Measurements from ENCODE around the gene TBC1D8.
"Not testable (repeated sequence)": the region's sequence is repeated elsewhere in the genome, so short reads cannot be mapped to it uniquely, and the experiment has no call there.

The TBC1D8 gene

DNA sequence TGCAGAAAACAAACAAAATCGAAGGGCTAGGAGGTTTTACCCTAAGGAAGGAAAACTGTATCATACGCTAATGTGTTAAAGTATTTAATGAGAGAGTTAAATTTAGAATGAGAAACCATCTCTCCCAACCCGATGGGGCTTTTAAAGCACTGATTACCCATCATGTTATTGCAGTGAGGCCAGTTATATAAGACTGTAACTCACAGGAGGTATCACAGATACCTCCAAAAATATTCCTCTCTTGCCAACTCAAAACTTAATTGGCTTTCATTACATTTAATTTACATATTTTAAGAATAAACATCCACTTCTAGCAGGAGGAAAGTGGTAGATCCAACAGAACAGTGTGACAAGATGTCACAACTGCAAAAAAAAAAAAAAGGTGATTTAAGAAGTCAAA, 92.8 kb downstream of the TBC1D8 start:
- FAIRE-seq, result no peak

DNA sequence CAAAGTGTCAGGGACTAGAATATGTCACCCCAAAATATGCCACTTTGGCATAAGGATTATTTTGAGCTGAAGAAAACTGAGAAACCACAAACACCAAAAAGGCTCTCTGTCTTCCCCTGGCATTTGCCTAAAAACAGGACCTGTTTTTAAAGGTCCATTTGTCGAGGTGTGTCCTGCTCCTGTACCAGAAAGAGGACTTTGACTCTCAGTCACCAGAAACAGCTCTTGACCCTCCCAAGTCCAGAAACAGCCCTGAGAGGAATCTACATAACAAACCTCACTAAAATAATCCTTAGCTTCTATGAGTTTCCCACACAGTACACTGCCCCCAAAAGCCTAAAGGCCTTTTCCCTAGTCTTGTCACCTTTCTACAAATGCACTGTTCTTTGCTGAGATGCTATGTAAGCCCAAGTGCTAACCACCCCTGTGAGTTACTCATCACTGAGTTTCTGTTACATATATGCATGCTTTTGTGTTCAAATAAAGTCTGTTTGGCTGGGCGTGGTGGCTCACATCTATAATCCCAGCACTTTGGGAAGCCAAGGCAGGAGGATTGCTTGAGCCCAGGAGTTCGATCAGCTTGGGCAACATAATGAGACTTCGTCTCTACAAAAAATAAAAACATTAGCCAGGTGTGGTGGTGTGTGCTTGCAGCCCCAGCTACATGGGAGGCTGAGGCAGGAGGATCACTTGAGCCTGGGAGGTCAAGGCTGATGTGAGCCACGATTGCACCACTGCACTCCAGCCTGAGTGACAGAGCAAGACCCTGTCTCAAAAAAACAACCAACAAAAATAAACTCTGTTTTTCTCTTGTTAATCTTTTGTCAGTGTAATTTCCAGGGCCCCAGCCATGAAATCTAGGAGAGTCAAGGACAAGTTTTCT, 93.9 kb downstream of the TBC1D8 start:
- no peak for FAIRE-seq

DNA sequence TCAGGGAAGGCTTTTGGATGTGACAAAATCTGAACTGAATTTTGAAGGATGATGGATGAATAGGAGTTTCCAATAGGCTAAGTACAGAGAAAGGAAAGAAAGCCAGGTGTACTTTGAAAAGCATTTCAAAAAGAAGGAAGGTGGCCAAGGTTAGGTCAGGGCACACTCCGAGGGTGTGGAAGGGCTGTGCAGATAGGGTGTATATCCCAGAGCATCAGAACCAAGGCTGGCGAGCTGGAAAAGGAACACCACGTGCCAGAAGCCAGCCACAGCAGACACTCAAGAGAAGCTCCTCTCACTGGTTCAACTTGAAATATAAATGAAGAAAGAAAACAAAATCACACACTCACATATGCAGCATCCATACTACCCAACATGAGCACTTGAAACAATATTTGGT, 98.1 kb downstream of the TBC1D8 start:
- FAIRE-seq, result no peak

DNA sequence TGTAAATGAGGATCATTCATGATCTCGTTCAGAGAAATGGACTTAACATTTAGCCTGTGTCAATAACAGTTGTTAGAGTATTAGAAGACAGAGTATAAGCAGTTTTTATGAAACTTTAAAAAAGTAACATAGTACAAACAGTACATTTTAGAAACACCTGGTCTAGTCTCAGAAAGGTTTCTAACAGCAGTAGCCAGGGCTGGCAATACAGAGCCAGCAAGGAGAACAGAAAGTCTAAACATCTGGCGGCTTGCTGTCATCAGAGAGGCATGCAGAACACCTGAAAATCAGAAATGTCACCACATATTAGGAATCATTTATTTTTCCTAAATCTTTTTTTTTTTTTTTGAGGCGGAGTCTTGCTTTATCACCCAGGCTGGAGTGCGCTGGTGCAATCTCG, 99.0 kb downstream of the TBC1D8 start:
- FAIRE-seq, result no peak

DNA sequence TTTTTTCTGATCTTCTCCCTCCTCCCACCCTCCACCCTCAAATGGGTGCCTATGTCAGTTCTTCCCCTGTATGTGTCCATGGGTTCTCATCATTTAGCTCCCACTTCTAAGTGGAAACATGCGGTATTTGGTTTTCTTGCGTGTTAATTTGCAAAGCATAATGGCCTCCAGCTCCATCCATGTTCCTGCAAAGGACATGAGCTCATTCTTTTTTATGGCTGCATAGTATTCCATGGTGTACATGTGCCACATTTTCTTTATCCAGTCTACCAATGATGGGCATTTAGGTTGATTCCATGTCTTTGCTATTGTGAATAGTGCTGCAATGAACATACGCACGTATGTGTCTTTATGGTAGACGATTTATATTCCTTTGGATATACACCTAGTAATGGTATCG, 100.3 kb downstream of the TBC1D8 start:
- FAIRE-seq, result not testable (repeated sequence)

DNA sequence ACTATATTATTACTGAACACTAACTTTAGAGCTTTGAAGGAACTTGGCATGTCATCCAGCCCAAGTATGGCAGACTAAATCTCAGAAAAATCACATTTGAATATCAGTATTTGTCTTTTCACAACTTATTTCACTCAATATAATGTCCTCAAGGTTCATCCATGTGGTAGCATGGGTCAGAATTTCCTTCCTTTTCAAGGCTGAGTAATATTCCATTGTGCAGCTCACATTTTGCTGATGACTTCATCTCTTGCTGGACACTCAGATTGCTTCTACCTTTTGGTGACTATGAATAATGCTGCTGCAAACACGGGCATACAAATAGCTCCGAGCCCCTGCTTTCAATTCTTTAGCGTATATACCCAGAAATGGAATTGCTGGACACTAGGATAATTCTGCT, 102.4 kb downstream of the TBC1D8 start:
- FAIRE-seq, result no peak

DNA sequence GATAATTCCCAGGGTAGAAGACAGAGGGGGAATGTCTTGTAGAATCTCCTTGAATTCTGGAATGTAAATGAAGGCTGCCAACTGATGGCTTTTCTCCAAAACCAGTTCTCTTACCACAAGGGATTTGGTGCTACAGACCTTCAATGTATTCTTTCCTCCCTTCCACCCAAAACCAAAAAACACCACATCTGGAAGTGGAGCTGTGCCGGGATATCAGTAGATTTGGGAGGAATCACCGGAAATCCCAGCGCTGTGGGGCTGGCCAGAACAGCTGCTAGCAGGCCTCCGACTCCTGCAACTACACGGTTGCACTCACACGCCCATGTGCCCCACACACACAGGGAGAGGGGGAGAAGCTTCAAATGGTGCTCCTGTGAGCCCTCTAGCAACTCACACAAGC, 103.4 kb downstream of the TBC1D8 start:
- FAIRE-seq, result no peak

DNA sequence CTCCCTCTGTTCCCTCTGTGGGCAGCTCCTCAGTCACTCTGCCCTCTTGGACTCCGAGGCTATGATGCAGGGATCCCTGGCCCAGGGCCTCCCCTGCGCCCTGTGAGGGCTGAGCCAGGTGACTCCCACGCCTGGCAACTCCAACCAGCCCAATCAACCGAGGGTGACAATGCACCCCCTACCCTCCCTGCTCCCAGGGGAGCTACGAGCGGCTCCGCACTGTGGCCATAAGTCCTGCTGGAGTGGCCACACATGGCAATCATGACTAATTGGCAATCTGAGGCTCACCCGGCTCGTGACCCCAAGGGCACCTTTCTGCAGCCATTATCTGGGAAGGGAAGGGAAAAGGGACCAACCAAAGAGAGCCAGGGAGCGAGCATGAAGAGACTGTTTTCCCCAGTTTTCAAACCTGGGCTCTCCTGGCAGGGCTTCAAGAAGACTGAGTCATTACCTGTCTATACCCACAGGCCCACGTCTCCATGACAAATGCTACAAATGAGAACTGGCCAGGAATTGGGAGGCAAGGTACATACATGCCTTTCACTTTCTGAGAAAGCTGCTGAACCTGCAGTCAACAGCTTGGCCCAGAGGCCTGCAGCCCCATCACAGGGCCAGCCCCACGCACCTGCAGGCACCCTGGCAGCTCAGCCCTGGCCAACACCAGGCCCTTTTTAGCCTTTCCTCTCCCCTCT, 104.0 kb downstream of the TBC1D8 start:
- FAIRE-seq, result no peak

DNA sequence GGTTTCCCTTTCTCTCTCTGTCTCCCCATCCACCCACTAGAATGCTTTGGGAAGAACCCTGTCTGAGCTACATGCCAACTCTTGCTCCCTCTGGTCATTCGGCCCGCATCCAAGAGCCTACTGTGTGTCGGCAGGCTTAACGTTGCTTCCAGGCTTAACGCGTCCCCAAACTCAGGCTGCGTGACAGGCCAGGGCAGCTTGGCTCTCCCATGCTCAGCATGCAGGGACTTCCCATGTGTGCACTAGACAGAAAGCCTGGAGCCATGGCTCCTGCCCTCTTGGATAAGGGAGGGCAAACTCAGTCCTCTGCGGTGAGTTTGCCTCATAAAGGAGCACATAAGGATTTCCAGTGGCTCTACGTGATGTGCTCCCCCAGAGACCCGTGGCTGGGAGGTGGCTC, 105.9 kb downstream of the TBC1D8 start:
- no peak for FAIRE-seq

DNA sequence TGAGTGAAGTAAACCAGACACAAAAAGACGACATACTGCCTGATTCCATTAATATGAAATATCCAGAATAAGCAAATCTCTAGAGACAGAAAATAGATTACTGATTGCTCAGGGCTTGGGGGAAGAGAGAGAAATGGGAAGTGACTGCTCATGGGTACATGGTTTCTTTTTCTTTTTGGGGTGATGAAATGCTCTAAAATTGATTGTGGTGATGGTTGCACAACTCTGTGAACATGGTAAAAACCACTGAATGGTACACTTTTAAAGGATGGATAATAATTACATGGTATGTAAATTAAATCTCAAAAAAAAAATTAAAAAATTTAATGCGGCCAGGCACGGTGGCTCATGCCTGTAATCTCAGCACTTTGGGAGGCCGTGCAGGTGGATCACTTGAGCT, 109.8 kb downstream of the TBC1D8 start:
- no peak for FAIRE-seq

DNA sequence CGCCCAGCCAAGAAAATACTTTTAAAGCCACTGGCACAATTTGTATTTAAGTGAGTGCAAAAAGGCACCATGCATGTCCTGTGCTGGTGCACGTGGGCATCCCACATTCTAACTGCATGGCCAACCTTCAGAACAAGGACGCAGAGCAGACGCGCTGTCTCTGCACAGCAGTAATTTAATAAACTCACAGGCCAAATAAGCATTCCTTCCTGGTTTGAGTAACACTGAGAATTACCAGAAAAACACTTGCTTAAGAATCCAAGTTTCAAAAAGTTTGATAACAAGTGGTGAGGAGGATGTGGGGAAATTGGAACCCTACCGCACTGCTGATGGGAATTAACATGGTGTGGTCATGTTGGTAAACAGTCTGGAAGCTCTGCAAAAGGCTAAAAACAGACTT, 110.4 kb downstream of the TBC1D8 start:
- no peak for FAIRE-seq

DNA sequence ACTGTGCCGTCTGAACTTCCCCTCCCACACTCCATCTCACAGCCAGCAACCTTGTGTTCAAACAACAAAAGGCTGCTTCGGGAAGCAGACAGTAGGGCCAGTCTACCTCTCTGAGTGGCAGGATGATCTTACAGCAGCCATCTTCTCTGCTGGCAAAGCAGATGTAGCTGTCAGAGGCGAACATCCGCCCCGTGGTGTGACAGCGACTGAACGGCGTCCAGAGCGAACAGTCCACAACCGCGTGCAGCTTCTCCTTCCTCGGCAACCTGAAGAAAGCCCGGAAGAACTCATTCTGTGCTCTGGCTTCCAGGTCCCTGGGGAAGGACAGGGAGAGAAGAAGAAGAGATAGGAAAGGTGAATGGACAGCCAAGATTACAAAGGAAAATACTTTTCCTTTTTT, 111.1 kb downstream of the TBC1D8 start:
- FAIRE-seq, result no peak

DNA sequence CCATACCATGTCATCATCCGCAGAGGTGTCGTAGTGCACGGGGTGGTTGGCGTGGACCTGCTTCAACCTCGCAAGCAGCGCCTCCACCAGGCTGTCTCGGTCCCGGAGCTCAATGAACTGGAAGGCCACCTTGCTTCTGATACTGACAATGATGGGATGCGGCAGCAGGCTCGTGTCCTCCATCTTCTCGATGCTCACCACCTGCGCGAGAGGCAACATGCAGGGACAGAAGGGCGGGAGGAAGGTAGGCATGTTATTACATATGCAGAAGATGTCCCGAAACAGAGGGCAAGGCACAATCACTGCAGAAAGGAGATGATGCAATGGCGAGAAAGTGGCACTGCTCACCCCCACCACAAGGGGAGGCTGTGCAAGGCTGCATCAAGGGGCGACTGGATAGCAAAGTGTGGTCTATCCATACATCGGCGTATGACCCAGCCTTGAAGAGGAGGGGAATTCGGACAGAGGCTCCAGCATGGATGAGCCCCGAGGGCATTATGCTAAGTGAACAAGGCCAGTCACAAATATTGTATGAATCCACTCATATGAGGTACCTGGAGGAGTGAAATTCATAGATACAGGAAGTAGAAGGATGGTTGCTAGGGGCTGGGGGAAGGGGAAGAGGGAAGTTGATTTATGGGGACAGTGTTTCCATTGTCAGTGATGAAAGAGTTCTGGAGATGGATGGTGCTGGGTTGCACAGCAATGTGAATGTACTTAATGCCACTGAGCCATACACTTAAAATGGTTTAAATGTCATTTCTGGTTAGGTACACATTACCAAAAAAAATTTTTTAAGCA, 112.5 kb downstream of the TBC1D8 start:
- FAIRE-seq, result no peak

DNA sequence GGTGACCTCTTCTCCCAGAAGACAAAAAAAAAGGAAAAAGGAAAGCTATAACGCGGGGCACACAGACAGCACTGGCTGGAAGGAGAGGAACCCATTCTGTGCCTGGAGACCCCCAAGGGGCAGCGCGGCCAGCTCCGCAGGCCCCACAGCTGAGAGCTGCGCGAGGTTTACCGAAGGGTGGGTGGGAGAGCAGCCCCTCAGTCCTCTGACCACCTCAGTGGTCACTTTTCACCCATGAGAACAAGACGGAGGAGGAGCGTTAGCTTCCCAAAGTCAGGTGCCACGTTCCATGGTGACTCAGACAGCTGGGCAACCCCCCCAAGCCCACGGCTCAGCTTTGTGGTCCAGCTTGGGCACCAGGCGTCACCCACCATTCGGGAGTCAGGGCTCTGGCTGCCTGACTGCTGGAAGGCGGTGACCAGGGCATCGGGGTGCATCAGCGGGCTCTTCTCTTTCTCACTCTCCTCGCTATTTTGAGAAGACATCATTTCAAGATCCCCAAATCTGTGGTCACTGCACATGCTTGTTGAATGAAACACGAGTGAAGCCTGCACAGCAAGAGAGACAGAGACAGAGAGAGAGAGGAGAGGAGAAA, 113.9 kb downstream of the TBC1D8 start:
- no peak for FAIRE-seq

DNA sequence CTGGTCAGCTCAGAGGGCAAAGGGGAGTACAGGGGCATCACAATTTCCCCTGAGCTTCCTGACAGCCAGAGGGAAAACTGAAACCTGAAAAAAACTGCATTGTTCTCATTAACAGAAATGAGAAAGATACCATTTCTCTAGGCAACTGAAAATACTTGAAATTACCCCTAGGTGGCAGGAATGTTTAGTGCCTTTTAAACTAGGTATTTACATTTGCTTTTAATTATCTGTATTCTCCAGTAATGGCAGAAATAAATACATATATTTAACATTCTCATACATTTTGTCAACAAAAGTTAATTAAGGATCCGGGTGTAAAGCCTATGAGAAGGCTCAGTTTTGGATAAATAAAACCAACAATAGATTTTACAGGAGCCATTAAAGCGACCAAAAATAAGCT, 114.6 kb downstream of the TBC1D8 start:
- FAIRE-seq, result peak; percentile 84

DNA sequence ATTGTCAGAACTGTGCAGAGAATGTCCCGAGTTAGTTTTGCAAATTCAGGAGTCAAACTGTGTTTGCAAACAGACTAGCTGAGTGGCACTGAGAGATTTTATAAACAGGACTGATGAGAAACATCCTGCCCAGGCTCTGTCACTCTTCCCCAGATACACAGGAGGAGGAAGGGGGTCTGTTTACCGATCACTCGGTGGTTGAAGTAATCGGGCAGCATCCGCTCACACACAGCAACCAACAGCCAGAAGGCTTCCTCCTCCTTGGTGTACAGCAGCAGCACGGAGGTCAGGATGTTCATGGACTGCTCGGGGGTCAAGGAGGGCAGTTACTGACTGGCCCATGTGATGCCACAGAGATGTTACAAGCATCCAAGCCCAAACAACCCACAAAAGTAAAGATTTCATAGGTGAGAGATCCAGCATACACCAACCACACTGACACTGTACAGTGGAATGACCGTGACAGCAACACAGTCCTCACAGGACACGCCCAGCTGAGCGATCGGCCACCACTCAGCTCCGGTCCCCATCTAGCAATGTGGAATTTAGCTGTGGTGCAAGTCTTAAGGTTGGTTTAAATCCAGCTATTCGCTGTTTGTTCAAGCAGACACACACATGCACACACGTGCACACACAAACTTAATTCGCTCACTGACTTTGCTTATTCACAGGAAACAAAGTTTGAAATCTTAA, 119.0 kb downstream of the TBC1D8 start:
- FAIRE-seq, result no peak

DNA sequence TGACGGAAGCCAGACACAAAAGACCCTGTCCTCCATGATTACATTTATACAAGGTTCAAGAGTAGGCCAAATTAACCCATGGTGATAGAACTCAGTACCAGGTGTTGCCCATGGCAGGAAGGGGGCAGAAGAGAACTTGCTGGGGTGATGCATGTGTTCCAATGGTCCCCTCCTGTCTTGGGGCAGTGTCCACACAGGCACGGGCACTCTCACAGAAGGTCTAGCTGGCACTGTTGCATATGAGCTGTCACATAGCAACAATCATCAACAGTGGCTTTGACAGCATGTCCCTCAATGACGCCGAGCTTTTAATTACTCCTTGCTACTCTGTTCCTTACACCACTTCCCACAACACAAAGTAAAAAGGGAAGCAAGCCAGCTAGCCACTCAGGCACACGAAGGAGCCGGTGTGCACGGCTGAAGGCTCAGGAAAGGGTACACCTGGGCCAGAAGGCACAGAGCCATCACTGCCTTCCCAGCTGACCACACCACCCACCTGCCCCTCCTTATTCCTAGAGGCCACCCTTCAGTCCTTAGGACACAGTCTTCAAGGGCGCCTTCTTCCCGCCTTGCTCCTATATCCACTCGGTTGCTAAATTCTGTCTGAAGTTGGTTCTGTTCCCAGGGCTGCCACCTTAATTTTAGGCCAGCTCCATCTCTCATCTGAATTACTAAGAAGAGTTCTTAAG, 120.2 kb downstream of the TBC1D8 start:
- no peak for FAIRE-seq

DNA sequence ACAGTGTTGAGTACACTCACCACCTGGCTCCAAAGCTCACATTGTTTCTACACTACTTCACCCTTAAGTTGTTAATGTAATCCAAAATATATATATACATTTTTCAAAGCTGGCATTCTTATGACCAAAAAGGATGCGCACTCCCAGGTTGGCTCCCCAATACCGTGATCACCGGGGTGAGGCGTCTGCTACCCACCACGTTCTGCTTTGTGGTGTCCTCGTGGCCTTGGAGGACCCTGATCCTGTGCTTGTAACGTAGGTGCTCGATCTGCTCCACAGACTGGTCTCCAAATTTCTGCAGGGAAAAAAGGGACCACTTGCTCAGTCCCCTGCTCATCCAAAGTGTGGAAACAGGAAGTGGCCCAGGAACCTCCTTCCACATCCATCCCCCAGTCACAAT, 123.3 kb downstream of the TBC1D8 start:
- no peak for FAIRE-seq

DNA sequence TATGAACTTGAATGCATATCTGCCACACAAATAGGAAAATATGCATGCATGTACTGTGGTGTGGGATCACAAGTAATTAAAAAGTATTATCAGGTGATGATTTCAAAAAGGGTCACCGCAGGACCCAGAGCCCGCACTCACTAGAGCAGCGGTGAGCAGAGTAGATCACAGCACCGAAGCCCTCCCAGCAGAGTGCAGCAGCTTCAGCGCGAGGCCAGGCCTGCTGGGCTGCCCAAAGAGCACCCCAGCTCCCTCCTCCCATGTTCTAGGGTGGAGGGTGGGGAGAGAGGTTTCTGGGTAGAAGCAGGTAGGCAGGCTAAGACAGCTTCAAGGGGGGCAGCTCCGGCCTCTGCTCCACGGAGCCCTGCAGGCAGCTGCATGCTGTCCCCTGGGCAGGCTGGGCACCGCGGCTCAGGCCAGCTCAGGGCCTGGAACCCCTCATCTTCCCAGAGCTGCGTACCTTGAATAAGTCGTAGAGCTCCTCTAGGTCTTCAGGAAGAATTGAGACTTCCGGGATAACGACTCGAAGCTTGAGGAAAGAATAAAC, 124.2 kb downstream of the TBC1D8 start:
- no peak for FAIRE-seq

DNA sequence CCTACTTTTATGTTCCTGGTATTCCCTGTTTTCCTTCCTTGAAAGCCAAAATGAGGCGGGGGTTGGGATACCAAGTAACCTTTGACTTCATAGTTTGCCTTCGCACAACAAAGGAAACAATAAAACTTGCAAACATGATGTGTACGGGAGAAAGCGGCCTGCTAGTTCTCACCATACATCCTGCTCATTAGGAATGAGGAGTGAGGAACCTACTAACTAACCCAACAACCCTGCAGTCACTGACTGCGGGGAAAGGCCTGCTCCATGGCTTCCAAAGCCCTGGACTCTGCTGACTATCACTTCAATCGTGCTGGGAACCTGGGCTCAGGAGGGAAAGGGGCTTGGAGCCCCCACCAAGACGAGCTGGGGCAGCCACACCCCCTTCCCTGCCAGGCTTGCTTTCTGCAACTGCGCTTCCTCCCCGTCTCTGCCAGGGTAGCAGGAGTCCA, 124.9 kb downstream of the TBC1D8 start:
- FAIRE-seq, result no peak

DNA sequence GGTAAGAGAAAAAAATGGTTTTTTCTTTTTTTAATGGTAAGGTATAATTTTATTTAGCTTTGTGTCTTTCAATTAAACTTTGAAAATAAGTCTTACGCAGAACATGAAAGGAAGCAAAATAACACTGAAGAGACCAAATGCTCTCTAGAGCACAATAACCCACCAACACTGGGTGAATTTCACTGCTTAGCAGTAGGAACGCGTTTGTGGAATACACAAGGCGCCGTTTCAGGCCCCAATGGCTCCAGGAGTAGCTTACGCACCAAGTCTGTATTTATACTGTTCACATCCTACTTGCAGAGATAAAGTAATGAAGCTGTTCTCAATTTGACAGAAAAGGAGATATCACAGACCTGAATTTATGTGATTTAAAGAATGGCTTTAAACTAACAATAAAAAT, 125.6 kb downstream of the TBC1D8 start:
- FAIRE-seq, result no peak

All from TTC549 (cell line).